ENCODE results near the gene PDIA6. TPM values are rescaled to one million over a fixed set of nuclear protein-coding genes. Genes with fewer than 3 reads are reported as not detected.

The PDIA6 gene
- total RNA-seq, 1 experiment from 2014 or later, result 149 TPM

- no peak for ATAC-seq
- CTCF ChIA-PET, result interaction anchor here (1.5 kb wide), 1 partner anchor 23 kb away, joined by 3 read pairs; no protein-coding TSS in a partner anchor
- Histone ChIP-seq H3K4me3 (replicated peaks in 1 of 2; ENCODE audit: low read depth in 1 of 2, low read length in 2 of 2) (no peak overlapping the region), H3K36me3 (ENCODE audit: control insufficient read depth in 1 of 2, insufficient read depth in 2 of 2, low read length in 2 of 2) (peaks cover 44 to 71% of the 10 kb centered on the region in 2 experiments), H3K79me2 (ENCODE audit: insufficient read depth, low read length) (peaks cover 82% of the 10 kb centered on the region), H3K9me2 (ENCODE audit: insufficient read depth) (no peaks in the 10 kb centered on the region), H3K4me2 (ENCODE audit: low read length) (no peak overlapping the region), H4K20me1 (ENCODE audit: insufficient read depth) (peaks cover 4% of the 10 kb centered on the region; the same call in 1 of the 2 replicates), H3K4me1 (ENCODE audit: control insufficient read depth in 1 of 2, insufficient read depth in 2 of 2, low read length in 2 of 2) (no peaks in the 10 kb centered on the region), H3K9me3 (ENCODE audit: control insufficient read depth in 1 of 2, insufficient read depth in 1 of 2, low read depth in 1 of 2, low read length in 2 of 2) (no peaks in the 10 kb centered on the region), H2AFZ (ENCODE audit: low read depth, low read length, poor library complexity, severe bottlenecking) (no peak overlapping the region), H3K27me3 (ENCODE audit: insufficient read depth, low read length) (no peaks in the 10 kb centered on the region), H3K9ac (ENCODE audit: low read length) (no peak overlapping the region), H3K27ac (ENCODE audit: low read depth, low read length) (no peak overlapping the region)
- intact Hi-C loops (cut with micrococcal nuclease), result loop anchor here (5.0 kb wide), 1 partner anchor 87 kb away; no protein-coding TSS in a partner anchor
- no TSS peak for BruUV-seq (replicated peaks)
- RAD21 ChIA-PET (ENCODE audit: low non-redundant PET in 1 of 2, low total read pairs in 2 of 2, uncharacterized antibody in 2 of 2, unreplicated experiment in 2 of 2), result interaction anchor here in 1 of 2 experiments (0.6 kb wide), 1 partner anchor 42 kb away, joined by 4 read pairs; no protein-coding TSS in a partner anchor
- DNase-seq (ENCODE audit: low read depth, low spot score), result no peak
- TF ChIP-seq EGR1 (IDR thresholded peaks at IDR 0.05; ENCODE audit: low read depth), result no peak
- POLR2A ChIA-PET, result no interaction called here
Observed at GRCh38 chr2:10793816-10794215, 18.8 kb downstream of the PDIA6 start.

GRCh38 chr2:10792660-10793400 lies 19.8 kb downstream of the PDIA6 start:
- Histone ChIP-seq H3K27ac (ENCODE audit: low read depth, low read length) (no peak overlapping the region), H3K9me2 (ENCODE audit: insufficient read depth) (no peaks in the 10 kb centered on the region), H3K4me2 (ENCODE audit: low read length) (no peak overlapping the region), H4K20me1 (ENCODE audit: insufficient read depth) (no peaks in the 10 kb centered on the region), H3K9ac (ENCODE audit: low read length) (no peak overlapping the region), H2AFZ (ENCODE audit: low read depth, low read length, poor library complexity, severe bottlenecking) (no peak overlapping the region), H3K4me3 (replicated peaks in 1 of 2; ENCODE audit: low read depth in 1 of 2, low read length in 2 of 2) (no peak overlapping the region), H3K36me3 (ENCODE audit: control insufficient read depth in 1 of 2, insufficient read depth in 2 of 2, low read length in 2 of 2) (peaks cover 53 to 79% of the 10 kb centered on the region in 2 experiments), H3K79me2 (ENCODE audit: insufficient read depth, low read length) (peaks cover 73% of the 10 kb centered on the region), H3K9me3 (ENCODE audit: control insufficient read depth in 1 of 2, insufficient read depth in 1 of 2, low read depth in 1 of 2, low read length in 2 of 2) (no peaks in the 10 kb centered on the region), H3K27me3 (ENCODE audit: insufficient read depth, low read length) (no peaks in the 10 kb centered on the region), H3K4me1 (ENCODE audit: control insufficient read depth in 1 of 2, insufficient read depth in 2 of 2, low read length in 2 of 2) (no peaks in the 10 kb centered on the region)
- TF ChIP-seq CTCF (IDR thresholded peaks at IDR 0.05 in 2 of 3, conservative IDR thresholded peaks at IDR 0.05 in 1 of 3; ENCODE audit: borderline replicate concordance in 1 of 3, insufficient read depth in 1 of 3, low read depth in 2 of 3, low read length in 2 of 3) (peak in 2 of 3 experiments; percentile 43; a peak in 3 of 6 replicates), ZNF274 (IDR thresholded peaks at IDR 0.05; ENCODE audit: low read depth, low read length) (no peak)
- CTCF ChIA-PET, result interaction anchor here (1.5 kb wide), 1 partner anchor 24 kb away, joined by 3 read pairs; no protein-coding TSS in a partner anchor
- ATAC-seq (peak; percentile 88), DNase-seq (ENCODE audit: low read depth, low spot score) (no peak)
- intact Hi-C loops (cut with micrococcal nuclease), result loop anchor here (5.0 kb wide), 1 partner anchor 86 kb away; no protein-coding TSS in a partner anchor
- BruUV-seq (replicated peaks), result no TSS peak
- POLR2A ChIA-PET, result no interaction called here
- RAD21 ChIA-PET (ENCODE audit: low non-redundant PET in 1 of 2, low total read pairs in 2 of 2, uncharacterized antibody in 2 of 2, unreplicated experiment in 2 of 2), result interaction anchor here in 1 of 2 experiments (0.6 kb wide), 1 partner anchor 29 kb away, joined by 3 read pairs; no protein-coding TSS in a partner anchor
